Endothelial cell (in vitro differentiated cells): Measurements from ENCODE around the gene C18orf32. TPM values are rescaled to one million over a fixed set of nuclear protein-coding genes. Genes with fewer than 3 reads are reported as not detected.
A peak's percentile ranks its signal among the peaks of the same experiment; 100 is the strongest.

Experiments used
- DNase-seq: peaks from one replicate; pipeline ENCODE4 v3.0.0; 2021; ENCODE audit warnings: low spot score
- H3K27ac Mint-ChIP-seq: one replicate; pipeline ENCODE4 v1.8.0; 2021; ENCODE audit warnings: mixed read lengths, inconsistent platforms; ENCODE audit not compliant: unreplicated experiment
- H3K27me3 Mint-ChIP-seq: one replicate; pipeline ENCODE4 v1.8.0; 2021; ENCODE audit warnings: mild to moderate bottlenecking, moderate library complexity, mixed read lengths, inconsistent platforms; ENCODE audit not compliant: unreplicated experiment
- H3K36me3 Mint-ChIP-seq: one replicate; pipeline ENCODE4 v1.8.0; 2021; ENCODE audit warnings: mild to moderate bottlenecking, low read depth, mixed read lengths, inconsistent platforms; ENCODE audit not compliant: unreplicated experiment
- H3K4me1 Mint-ChIP-seq: one replicate; pipeline ENCODE4 v1.8.0; 2021; ENCODE audit warnings: mild to moderate bottlenecking, mixed read lengths, inconsistent platforms; ENCODE audit not compliant: unreplicated experiment
- H3K4me3 Mint-ChIP-seq: one replicate; pipeline ENCODE4 v1.8.0; 2021; ENCODE audit warnings: mild to moderate bottlenecking, mixed read lengths, inconsistent platforms; ENCODE audit not compliant: unreplicated experiment
- H3K9me3 Mint-ChIP-seq: one replicate; pipeline ENCODE4 v1.8.0; 2021; ENCODE audit warnings: mixed read lengths, inconsistent platforms; ENCODE audit not compliant: unreplicated experiment
- total RNA-seq: library from RNA; stranded (reverse); fragmentation: NEBNext Ultra II Directional; extraction: Animal tissue kit (Norgen Biotek cat#: 25700); gene quantifications from one replicate; pipeline ENCODE4 v1.2.1, GENCODE V29; 2021; ENCODE audit not compliant: unreplicated experiment
- TF ChIP-seq, protein P1 (sequence below): fragments of 200-600 bp; sonication (generic); IDR thresholded peaks from one replicate; pipeline ENCODE4 v1.5.0; 2021; ENCODE audit warnings: antibody characterized with exemption; ENCODE audit not compliant: unreplicated experiment

The C18orf32 gene
- total RNA-seq, 1 donor from 2014 or later: 33.2 TPM

DNA sequence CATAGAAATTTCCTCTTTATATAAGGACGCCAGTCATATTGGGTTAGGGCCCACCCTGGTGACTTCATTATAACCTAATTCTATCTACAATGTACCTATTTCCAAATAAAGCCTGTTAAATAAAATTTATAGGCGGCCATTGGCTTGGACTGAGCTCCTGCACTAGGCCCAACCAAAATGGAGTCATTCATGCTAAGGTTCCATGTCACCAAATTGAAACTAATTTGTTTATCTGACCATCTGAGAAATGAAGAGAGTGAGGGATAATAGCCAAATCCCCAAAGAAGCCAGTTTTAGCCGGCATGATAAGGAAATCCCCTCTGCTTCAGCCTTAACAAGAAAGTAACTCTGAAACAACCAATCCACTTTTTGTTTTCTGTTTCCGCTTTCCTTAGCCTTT, 19.4 kb downstream of the C18orf32 start:
- H3K4me3 Mint-ChIP-seq: no peak overlapping the region
- H3K9me3 Mint-ChIP-seq: no peaks in the 10 kb centered on the region
- TF ChIP-seq, protein P1, sequence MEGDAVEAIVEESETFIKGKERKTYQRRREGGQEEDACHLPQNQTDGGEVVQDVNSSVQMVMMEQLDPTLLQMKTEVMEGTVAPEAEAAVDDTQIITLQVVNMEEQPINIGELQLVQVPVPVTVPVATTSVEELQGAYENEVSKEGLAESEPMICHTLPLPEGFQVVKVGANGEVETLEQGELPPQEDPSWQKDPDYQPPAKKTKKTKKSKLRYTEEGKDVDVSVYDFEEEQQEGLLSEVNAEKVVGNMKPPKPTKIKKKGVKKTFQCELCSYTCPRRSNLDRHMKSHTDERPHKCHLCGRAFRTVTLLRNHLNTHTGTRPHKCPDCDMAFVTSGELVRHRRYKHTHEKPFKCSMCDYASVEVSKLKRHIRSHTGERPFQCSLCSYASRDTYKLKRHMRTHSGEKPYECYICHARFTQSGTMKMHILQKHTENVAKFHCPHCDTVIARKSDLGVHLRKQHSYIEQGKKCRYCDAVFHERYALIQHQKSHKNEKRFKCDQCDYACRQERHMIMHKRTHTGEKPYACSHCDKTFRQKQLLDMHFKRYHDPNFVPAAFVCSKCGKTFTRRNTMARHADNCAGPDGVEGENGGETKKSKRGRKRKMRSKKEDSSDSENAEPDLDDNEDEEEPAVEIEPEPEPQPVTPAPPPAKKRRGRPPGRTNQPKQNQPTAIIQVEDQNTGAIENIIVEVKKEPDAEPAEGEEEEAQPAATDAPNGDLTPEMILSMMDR: no peak
- peaks cover 1% of the 10 kb centered on the region for H3K27me3 Mint-ChIP-seq
- H3K36me3 Mint-ChIP-seq: no peaks in the 10 kb centered on the region
- no peak for DNase-seq
- peaks cover 13% of the 10 kb centered on the region for H3K4me1 Mint-ChIP-seq
- H3K27ac Mint-ChIP-seq: no peak overlapping the region

DNA sequence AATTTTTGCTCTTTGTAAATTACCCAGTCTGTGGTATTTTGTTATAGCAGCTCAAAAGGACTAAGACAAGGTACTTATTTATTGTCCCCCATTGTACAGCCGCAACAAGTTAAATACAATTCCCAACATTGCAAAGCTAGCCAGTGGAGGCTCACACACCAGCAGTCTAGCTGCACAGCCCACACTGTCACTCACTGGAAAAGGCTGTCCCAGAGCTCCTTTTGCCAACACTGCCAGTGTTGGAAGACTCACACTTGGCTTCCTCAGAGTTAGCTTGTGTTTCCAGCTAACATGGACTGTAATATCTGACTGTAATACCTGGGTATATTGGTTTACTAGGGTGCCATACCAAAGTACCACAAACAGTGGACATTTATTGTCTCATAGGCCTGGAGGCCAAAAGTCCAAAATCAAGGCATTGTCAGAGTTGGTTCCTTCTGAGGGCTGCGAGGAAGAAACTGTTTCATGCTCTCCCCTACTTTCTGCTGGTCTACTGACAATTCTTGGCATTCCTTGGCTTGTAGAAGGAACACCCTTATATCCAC, 19.9 kb downstream of the C18orf32 start:
- no peaks in the 10 kb centered on the region for H3K36me3 Mint-ChIP-seq
- H3K27ac Mint-ChIP-seq: no peak overlapping the region
- TF ChIP-seq, protein P1: no peak
- peaks cover 13% of the 10 kb centered on the region for H3K4me1 Mint-ChIP-seq
- H3K9me3 Mint-ChIP-seq: no peaks in the 10 kb centered on the region
- H3K27me3 Mint-ChIP-seq: peaks cover 1% of the 10 kb centered on the region
- no peak overlapping the region for H3K4me3 Mint-ChIP-seq
- no peak for DNase-seq

DNA sequence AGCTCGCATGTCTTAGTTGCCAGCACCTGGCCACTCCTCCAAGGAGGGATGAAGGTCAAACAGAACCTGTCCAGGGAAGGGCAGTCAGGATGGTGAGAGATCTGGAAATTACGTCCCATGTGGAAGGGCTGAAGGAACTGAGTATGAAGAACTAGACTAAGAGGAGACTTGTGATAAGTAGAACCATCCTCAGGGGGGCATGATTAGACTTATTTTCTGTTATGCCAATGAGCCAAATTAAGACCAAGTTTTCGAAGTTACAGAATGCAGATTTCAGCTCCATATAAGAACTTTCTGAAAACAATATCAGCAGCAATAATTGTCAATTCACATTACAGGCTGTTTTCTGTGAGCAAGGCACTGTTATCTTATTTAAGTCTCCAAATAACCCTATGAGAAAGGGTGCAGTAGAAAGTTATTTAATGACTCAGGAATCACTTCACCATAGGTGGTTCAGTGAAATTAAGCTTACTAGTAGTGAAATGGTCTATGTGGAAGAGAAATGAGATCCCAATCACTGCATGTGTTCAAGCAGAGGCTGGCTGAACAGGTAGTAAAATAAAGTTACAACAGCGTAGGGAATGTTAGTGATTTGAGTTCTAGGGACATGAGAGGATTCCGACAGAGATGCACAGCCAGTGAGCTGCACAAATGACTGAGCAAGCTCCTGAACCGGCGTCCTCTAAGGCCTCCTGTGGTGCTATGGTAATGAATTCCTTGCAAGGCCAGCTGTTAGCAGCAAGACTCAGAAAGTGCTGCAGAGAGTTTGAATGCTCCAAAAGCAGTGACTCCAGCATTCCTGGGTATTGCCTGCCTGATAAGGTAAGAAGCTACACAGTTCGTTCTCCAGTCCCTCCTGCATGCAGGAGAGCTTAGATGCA, 22.1 kb downstream of the C18orf32 start:
- Mint-ChIP-seq H3K27me3 (peaks cover 3% of the 10 kb centered on the region), H3K4me3 (no peak overlapping the region)

DNA sequence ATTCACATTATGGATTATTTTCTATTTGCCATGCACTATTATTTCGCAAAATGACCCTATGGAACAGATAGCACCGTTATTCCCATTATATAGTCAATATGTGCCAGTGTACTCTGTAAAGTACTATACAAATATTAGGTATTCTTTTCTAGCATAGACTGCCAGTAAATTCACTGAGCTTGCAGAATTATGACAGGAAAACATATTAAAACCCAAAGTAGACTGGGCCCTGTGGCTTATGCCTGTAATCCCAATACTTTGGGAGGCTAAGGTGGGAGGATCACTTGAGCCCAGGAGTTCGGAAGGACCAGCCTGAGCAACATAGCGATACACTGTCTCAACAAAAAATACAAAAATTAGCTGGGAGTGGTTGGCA, 25.4 kb downstream of the C18orf32 start:
- H3K27ac Mint-ChIP-seq: no peak overlapping the region
- peaks cover 2% of the 10 kb centered on the region for H3K27me3 Mint-ChIP-seq
- DNase-seq: no peak
- peak overlapping the region; percentile 42 for H3K4me3 Mint-ChIP-seq
- no peaks in the 10 kb centered on the region for H3K36me3 Mint-ChIP-seq
- H3K9me3 Mint-ChIP-seq: no peaks in the 10 kb centered on the region
- TF ChIP-seq, protein P1: no peak
- H3K4me1 Mint-ChIP-seq: peaks cover 28% of the 10 kb centered on the region

More for the DNA sequence above, 22.1 kb downstream of the C18orf32 start:
- Mint-ChIP-seq H3K9me3 (no peaks in the 10 kb centered on the region), H3K36me3 (no peaks in the 10 kb centered on the region), H3K27ac (no peak overlapping the region), H3K4me1 (peaks cover 15% of the 10 kb centered on the region)
- TF ChIP-seq, protein P1: no peak
- no peak for DNase-seq

DNA sequence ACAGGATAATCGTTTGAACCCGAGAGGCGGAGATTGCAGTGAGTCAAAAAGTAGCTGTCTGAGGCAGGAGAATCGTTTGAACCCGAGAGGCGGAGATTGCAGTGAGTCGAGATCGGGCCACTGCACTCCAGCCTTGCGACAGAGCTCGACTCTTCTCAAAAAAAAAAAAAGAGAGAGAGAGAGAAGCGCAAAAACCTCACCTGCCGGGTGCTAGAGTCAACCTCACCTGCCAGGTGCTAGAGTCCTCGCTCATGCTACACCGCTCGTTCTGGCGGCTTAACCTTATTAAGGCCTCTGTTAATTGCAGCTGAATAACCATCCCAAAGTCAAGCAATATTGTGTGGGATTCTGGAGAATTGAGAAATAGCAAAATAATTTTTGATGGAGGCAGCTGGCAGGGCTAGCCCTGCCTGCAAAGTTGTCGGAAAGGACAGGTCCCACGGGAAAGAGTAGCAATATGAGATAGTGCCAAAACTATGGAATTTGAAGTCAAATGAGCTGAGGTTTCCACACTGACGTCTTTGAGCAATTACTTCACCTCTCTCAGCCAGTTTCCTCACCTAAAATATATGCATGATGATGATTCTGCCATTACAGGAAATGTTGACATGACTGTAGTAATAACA, 25.9 kb downstream of the C18orf32 start:
- Mint-ChIP-seq H3K27me3 (peaks cover 2% of the 10 kb centered on the region), H3K36me3 (no peaks in the 10 kb centered on the region), H3K27ac (no peak overlapping the region), H3K4me3 (peak overlapping the region; percentile 85), H3K4me1 (peaks cover 28% of the 10 kb centered on the region), H3K9me3 (no peaks in the 10 kb centered on the region)
- no peak for DNase-seq
- TF ChIP-seq, protein P1: no peak
